ENCODE results near the gene FOXS1.
"Not testable (repeated sequence)": the region's sequence is repeated elsewhere in the genome, so short reads cannot be mapped to it uniquely, and the experiment has no call there.

FOXS1 gene

GRCh38 chr20:31820228-31820627 lies 25.2 kb downstream of the FOXS1 start:
- DNase-seq: no peak

GRCh38 chr20:31819083-31819784 lies 26.2 kb downstream of the FOXS1 start, which contains the start of gene MYLK2:
Gene MYLK2, plus strand, starts transcription at chr20:31819356. Its CDS starts 225 bp downstream, at chr20:31819581.
- DNase-seq: peak; percentile 41 to 64

- DNase-seq: no peak
Observed at GRCh38 chr20:31818376-31818908, 27.0 kb downstream of the FOXS1 start.

GRCh38 chr20:31817461-31817860 lies 27.9 kb downstream of the FOXS1 start:
- DNase-seq: no peak

GRCh38 chr20:31816221-31816620 lies 29.2 kb downstream of the FOXS1 start:
- no peak for DNase-seq

- no peak for DNase-seq
Observed at GRCh38 chr20:31815408-31816188, 29.8 kb downstream of the FOXS1 start.

GRCh38 chr20:31814142-31814541 lies 31.3 kb downstream of the FOXS1 start:
- DNase-seq: not testable (repeated sequence)

- no peak for DNase-seq
Observed at GRCh38 chr20:31813611-31814010, 31.8 kb downstream of the FOXS1 start.

GRCh38 chr20:31811796-31812728 lies 33.3 kb downstream of the FOXS1 start:
- peak; percentile 14 to 63 for DNase-seq

GRCh38 chr20:31811198-31811597 lies 34.2 kb downstream of the FOXS1 start:
- no peak for DNase-seq

GRCh38 chr20:31809661-31810060 lies 35.7 kb downstream of the FOXS1 start:
- DNase-seq: no peak

- no peak for DNase-seq
Observed at GRCh38 chr20:31808481-31808880, 36.9 kb downstream of the FOXS1 start.

GRCh38 chr20:31806564-31807355 lies 38.6 kb downstream of the FOXS1 start:
- no peak for DNase-seq

GRCh38 chr20:31803552-31804291 lies 41.7 kb downstream of the FOXS1 start:
- no peak for DNase-seq

GRCh38 chr20:31801508-31801907 lies 43.9 kb downstream of the FOXS1 start:
- no peak for DNase-seq

- no peak for DNase-seq
Observed at GRCh38 chr20:31797364-31797763, 48.0 kb downstream of the FOXS1 start.
